Fibroblast of lung (primary cell): ENCODE measurements around the gene CALML4.

Experiments
- CTCF ChIP-seq, 2 donors: IDR thresholded peaks in 1 of 2; conservative IDR thresholded peaks in 1 of 2; 1 replicate in 1 of 2; 2 replicates in 1 of 2; pipeline ENCODE4 v1.5.1; 2011 to 2012; ENCODE audit warnings: low read length in 2 of 2, control low read depth in 1 of 2, inconsistent platforms in 1 of 2, low read depth in 1 of 2, mild to moderate bottlenecking in 1 of 2
- EZH2 ChIP-seq: IDR thresholded peaks from 2 replicates; pipeline ENCODE4 v1.5.1; 2012; ENCODE audit warnings: low read length, control low read depth, mild to moderate bottlenecking; ENCODE audit errors: missing control alignments

GRCh38 chr15:68205558-68205944, 419 bp upstream of the CALML4 start:
- TF ChIP-seq EZH2 (no peak), CTCF (conservative IDR thresholded peaks at IDR 0.05 in 1 of 2, IDR thresholded peaks at IDR 0.05 in 1 of 2; ENCODE audit: low read depth in 1 of 2, low read length in 2 of 2) (no peak)
